ENCODE measurements around the gene AMELY.

GRCh38 chrY:6935497-6935896 lies 23.9 kb upstream of the AMELY start:
- TF ChIP-seq CTCF (IDR thresholded peaks at IDR 0.05) (no peak), POLR2AphosphoS5 (IDR thresholded peaks at IDR 0.05) (no peak), POLR2A (IDR thresholded peaks at IDR 0.05) (no peak)

All from suprapubic skin (tissue), 4 donors.